Measurements from ENCODE around the gene GADD45G.

GADD45G gene

GRCh38 chr9:89610391-89610925 lies 5.6 kb downstream of the GADD45G start:
- DNase-seq: no peak

GRCh38 chr9:89611425-89611824 lies 6.6 kb downstream of the GADD45G start:
- DNase-seq: no peak

GRCh38 chr9:89612566-89613278 lies 7.9 kb downstream of the GADD45G start:
- no peak for DNase-seq

GRCh38 chr9:89613912-89614892 lies 9.4 kb downstream of the GADD45G start:
- no peak for DNase-seq

GRCh38 chr9:89615661-89616060 lies 10.8 kb downstream of the GADD45G start:
- DNase-seq: no peak

- no peak for DNase-seq
Observed at GRCh38 chr9:89616411-89616810, 11.6 kb downstream of the GADD45G start.

- DNase-seq: no peak
Observed at GRCh38 chr9:89617978-89618377, 13.2 kb downstream of the GADD45G start.

GRCh38 chr9:89619019-89619418 lies 14.2 kb downstream of the GADD45G start:
- DNase-seq: no peak

GRCh38 chr9:89619424-89620138 lies 14.8 kb downstream of the GADD45G start:
- DNase-seq: no peak

GRCh38 chr9:89621031-89621430 lies 16.2 kb downstream of the GADD45G start:
- DNase-seq: no peak

- no peak for DNase-seq
Observed at GRCh38 chr9:89621676-89622075, 16.9 kb downstream of the GADD45G start.

- no peak for DNase-seq
Observed at GRCh38 chr9:89622933-89623861, 18.4 kb downstream of the GADD45G start.

- no peak for DNase-seq
Observed at GRCh38 chr9:89623925-89624420, 19.2 kb downstream of the GADD45G start.

- DNase-seq: no peak
Observed at GRCh38 chr9:89625721-89626687, 21.2 kb downstream of the GADD45G start.

GRCh38 chr9:89626741-89627265 lies 22.0 kb downstream of the GADD45G start:
- no peak for DNase-seq

- DNase-seq: no peak
Observed at GRCh38 chr9:89628601-89629000, 23.8 kb downstream of the GADD45G start.

GRCh38 chr9:89629081-89629976 lies 24.5 kb downstream of the GADD45G start:
- DNase-seq: no peak

GRCh38 chr9:89630508-89630907 lies 25.7 kb downstream of the GADD45G start:
- no peak for DNase-seq

- DNase-seq: no peak
Observed at GRCh38 chr9:89631384-89631783, 26.6 kb downstream of the GADD45G start.
